GM19467 (cell line): Measurements from ENCODE around the gene CAPS.

ENCODE experiments used
- ATAC-seq: cut with Tn5 transposase; IDR thresholded peaks from one replicate; pipeline ENCODE4 v1.9.1; 2021; ENCODE audit warnings: mild to moderate bottlenecking, moderate library complexity; ENCODE audit not compliant: unreplicated experiment

The CAPS gene

DNA sequence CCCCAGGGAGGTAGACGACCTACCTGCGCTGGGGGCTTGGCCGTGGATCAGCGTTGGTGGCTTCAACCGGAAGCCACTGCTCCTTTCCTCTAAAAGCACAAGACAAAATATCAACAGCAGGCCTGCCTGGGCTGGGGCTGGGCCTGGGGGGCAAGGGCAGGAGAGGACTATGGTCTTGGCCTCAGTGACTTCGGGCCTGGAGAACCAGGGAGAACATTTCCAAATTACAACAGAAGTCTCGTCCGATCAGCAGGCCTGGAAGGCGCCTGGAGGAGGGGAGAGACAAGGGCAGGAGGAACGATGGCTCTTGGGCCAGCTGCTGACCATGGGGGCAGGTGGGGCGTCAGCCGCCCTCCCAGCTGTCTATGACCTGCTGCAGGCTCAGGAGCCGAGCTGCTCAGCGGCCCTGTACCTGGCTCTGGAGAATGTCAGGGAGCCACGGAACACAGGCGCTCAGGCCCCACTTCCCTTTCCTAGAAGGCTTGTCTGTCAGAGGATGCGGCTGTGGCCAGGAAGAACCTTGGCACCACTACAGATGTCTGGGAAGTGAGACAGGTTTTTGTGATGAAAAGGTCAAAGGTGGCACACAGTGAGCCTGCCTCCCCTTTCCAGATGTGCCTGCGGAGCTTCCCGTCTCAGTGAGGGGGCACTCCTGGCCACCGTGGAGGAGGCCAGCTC is 19.5 kb downstream of the CAPS start:
- no peak for ATAC-seq

DNA sequence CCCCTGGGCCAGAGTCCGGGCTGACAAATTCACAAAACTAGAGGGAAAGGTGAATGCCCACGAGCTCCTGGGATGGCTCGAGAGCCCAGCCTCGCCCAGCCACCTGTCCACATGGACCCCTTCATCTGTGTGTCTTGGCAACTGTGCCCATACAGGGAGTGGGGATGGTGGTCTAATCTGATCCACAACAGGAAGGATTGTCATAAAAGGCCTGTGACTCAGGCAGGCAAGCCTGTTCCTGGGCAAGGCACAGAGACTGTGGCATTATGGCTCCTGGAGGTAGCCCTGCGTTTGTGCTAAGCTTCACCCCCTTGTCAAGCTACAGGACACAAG is 20.0 kb downstream of the CAPS start:
- ATAC-seq, result no peak

DNA sequence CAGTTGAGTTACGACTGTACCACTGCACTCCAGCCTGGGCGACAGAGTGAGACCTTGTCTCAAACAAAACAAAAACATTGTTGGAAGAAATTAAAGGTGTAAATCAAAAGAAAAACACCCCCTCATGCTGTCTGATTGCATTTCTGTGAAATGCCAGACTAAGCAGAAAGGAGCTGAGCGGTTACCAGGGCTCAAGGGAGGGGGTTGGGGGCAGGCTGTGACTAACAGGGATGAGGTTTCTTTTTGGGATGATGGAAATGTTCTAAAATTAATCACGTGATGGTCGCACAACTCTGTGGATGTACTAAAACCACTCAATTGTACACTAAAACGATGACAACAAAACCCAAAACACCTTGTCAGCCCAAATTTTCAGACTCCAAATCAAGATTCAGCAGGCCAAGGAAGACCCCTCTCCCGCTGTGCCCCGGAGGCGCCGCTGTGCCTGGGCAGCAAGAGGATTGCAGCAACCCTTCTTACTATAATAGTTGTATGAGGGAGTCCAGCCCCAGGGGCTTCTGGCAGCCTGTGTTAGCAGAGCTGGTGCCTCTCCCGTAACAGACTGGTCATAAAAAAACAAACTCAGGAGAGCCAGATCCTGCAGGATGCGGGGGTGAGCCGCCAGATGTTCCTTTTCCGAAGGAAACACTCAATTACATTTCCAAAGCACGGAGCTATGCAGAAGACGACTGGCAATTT is 20.9 kb downstream of the CAPS start:
- ATAC-seq, result no peak

DNA sequence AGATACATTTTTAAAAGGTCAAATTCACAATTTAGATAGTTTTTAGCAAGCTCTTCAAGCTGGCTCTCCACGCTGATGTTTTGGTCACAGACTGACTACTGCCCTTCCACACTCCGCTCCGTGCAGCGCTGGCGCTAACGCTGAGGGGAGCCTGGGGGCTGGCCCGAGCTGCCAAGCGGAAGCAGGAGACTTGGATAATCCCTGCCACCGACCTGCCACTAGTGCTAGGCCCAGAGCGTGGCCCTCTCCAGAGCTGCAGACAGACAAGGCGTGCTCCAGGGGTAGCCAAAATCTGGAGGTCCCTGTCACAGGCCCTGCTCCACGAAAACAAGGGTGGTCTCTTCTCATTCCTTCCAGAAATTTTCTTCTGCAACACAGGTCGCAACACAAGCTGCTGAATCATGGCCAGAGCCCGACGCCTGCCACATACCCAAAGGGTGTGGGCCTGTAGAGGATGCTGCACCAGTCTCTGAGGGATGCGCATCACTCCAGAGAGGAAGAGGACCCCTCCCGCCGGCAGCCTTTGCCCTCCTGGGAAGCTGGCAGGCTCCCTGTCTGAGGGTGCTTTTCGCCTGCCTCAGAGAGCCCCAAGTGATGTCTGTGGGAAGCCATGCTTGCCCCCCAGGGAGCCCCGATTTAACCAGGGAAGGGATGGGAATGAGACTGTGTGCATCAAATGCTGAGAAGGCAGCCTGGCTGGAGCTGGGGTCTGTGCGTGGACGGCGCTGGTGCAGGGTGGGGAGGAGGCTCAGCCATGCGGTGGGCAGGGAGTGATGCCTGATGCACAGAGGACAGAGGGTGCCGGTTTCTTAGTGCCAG is 21.6 kb downstream of the CAPS start:
- ATAC-seq, result no peak

DNA sequence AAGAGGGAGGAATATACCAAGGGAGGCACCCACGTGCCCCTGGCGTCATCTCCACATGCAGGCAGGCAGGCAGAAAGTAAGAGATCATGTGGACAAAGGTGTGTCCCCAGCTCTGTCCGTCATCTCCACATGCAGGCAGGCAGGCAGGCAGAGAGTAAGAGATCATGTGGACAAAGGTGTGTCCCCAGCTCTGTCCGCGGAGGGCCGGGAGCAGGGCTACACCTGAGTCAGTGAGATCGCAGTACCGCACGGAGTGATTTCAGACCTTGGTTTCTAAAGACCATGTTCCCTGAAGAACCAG is 22.2 kb downstream of the CAPS start:
- ATAC-seq, result no peak

DNA sequence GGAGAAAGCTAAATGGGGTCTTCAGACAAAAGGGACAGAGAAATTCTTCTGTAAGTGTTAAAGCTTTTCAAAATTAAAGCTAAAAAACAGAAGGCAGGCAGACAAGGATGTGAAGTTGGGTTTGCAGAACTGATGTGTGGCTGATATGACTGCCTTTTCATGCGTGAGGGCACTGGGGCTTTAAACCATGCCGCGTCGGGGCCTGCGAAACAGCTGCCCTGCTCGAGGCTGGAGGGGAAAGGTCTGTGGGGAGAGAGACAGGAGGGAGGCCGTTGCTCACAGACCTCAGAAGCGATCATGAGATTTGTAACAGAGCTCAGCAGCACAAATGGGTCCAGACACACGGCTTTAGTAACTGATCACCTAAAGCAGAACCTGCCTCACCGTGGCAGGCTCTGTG is 23.5 kb downstream of the CAPS start:
- ATAC-seq, result no peak

DNA sequence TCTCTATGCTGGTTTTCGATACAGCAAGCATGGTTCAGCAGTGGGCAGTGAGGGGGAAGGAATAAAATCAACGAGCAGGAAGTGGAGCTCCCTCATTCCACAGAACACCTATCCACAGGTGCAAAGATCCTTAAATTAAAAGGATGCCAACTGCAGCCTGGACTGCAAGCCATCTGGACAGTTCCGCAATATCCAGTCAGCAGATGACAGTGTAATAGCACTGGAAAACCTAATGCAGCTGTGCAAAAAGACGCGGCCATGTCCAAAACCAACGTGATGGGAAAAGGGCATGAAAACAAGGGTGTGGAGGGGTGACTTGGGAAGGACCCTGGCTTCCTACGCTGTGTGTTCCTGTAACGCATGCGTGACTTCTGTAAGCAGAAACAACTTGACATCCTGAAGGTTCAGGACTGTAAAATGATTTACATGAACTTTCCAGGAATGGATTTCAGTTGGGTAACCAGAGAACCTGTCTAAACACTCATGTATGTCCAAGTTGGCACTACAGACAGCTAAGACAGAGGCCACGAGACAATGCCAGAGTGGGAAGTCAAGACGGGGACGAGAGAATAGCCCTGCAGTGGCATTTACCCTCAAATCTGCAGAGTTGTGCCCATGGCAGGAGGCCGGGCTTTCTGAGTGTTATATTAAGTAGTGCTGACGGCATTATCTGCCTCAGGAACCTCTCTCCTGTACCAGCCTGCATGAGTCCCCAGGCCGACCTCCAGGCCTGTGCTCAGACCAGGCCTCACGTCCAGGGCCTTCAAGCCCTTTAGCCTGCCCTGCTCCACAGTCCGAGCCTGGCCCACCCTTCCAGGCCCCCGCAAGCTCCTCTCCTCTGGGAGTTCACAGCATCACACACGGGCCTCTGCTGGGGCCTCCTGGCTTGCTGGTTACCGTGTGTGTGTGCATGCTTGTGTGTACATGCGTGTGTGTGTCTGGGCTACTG is 26.5 kb downstream of the CAPS start:
- no peak for ATAC-seq

DNA sequence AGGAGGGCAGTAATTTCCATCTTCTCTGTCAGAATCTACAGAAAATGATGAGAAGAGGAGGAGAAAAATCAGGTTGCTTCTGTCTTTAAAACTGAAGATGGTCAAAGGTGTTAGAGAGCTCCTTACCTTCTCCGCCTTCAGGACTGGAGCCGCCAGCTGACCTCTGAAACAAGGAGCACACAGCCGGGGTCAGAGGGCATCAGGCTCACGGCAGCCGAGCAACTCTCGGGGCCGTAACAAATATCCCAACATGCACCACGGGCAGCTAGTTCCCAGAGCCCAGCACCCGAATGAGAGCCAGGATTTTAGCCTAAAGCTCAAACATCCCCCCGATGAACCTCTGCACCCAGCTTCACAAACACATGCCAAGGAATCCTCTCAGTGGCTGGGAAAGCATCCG is 27.6 kb downstream of the CAPS start:
- ATAC-seq, result no peak

DNA sequence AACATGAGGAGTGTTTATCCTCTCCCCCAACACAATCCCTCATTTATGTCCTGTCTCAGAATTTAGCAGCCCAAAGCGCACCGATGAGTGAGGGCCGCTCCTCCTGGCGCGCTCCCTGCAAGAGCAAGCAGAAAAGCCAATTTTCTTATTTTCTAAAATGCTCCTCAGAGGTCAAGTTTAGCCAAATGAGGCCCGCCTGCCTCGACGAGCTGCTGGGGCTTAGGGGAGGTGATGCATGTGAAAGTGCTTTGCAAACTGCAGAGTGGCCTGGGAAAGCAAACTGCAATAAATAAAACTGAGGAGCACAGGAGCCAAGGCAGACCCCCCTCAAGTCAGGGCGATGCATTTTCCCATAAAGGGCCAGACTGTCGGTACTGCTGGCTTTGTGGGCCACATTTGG is 29.0 kb downstream of the CAPS start:
- ATAC-seq, result no peak

DNA sequence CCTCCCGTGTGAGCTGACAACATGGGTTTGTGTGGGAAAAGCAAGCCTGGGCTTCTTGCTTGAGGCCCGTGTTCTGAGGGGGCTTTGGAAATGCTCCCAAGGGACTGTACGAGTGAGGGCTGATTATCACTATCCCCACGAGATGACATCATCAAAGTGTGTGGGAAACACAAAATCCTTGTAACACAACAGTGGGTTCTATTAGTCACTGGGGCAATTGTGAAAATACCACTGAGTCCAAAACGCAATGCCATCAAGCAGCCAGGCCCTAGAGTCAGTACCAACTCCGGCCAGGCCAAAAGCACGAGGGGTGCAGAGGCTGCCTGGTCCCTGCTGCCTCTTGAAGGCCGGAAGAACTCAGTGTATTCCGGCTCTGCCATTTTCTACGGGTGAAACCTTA is 29.6 kb downstream of the CAPS start:
- no peak for ATAC-seq

DNA sequence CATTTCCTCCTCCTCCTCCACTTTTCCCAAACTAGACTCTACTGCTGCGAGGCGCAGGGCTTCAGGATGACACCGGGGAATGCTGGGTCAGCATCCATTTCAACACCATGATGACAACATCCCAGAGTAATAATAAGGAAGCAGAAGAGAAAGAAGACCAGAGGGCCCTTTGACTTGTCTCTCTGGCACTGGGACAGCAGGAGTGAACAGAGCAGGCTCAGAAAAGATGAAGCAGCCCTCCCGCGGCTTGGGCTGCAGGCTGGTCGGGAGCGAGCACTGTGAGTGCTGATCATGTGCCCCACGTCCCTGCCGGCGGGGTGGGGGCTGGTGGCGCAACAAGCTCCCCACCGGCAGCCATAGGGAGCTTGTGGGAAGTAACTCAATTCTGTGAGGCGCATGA is 33.4 kb downstream of the CAPS start:
- no peak for ATAC-seq

DNA sequence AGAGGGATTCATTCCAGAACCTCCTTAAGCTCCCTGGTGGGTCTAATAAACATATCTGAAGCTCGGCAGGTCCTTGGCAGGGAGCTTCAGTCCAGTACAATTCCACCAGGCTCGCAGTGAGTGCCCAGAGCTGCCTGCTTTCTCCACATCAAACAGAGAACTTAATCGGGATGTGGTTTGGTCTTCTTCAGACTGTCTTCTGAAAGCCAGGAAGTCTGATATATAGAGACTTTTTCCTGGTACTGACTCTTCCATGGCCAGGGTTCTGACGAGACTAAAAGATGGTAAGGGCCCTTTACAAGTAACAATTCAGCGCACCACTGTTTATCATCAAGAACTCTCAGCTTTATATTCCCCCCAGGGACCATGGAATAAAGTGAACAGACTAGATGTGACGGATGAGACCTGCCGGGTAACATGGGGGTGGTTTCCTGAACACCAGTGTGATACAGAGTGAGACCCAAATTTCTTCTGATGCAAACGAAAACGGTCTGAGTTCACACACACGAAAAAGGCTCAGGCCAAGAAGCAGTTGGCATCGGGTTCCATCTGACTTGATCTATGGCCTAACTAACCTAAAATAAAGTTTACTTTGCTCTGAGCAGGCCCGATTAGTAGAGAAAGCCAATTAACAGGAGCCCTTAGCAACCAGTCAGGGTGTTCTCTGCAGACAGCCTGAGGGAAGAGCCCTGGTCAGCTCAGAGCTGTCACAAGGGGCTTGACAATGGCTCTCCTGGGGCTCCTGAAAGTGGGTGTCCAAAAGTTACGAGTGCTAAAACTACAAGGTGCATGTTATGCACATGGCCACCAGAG is 34.9 kb downstream of the CAPS start:
- no peak for ATAC-seq

DNA sequence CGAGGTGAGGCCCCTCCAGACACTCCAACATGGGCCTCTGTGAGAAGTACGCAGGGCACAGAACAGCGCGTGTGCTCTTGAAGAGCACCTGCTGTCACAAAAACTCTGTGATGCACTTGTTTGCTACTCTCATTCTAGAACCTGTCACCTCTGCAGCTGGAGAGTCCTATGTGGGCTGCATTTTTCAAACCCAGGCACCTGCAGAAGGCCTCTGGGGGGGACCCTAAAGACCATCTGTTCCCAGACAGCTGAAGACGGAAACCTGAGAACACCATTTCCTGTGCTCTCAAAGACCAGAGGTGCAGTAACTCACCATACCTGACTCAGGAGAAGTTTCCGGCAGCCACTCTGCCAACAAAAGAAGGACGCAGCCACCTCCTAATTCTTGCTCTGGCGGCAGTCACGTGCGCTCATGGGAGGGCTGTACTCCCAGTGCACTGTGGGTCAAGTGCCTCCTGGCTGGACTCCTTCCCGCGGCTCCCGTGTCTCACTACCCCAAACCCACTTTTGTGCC is 35.8 kb downstream of the CAPS start:
- ATAC-seq, result no peak

DNA sequence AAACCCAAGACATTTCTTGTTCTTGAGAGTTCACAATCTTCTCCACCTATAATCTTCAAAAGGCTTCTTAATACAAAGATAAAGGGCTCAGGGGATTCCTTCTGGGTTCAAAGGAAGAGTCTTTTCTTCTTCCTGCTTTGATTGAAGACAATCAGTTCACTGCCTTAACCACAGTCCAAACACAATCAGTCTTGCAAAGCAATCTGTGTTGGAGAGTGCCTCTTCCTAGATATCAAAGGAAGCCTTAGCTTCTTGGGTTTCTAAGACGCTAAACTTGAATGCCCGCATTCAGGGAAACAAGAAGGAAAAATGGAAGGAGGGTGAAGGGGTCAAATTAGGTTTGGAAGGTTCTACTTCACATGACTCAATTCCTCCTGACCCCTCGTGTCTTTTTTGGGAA is 36.7 kb downstream of the CAPS start:
- ATAC-seq, result no peak

DNA sequence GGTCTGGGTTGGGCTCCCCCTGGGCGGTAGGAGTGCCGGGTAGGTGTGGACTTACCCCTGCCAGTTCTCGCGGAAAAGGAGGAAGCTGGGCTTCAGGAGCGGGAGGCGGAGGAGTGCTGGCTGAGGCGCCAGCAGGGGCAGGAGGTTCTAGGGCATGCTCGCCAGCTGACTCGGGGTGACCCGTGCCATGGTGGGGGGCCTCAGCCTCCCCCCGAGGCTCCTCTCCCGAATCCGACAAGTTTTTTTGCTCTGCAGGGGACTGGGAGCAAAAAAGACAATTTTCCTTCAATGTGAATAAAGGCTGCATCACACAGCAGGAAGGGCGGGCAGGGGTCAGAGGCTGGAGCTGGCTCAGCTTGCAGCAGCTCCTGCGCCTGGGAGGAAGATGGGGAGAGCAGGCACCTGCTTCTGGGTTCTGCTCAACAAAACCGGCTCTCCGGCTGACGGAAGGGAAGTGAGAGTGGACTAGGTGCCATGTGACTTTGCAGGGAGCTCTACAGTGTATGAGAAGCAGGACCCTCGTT is 37.3 kb downstream of the CAPS start:
- ATAC-seq, result no peak

DNA sequence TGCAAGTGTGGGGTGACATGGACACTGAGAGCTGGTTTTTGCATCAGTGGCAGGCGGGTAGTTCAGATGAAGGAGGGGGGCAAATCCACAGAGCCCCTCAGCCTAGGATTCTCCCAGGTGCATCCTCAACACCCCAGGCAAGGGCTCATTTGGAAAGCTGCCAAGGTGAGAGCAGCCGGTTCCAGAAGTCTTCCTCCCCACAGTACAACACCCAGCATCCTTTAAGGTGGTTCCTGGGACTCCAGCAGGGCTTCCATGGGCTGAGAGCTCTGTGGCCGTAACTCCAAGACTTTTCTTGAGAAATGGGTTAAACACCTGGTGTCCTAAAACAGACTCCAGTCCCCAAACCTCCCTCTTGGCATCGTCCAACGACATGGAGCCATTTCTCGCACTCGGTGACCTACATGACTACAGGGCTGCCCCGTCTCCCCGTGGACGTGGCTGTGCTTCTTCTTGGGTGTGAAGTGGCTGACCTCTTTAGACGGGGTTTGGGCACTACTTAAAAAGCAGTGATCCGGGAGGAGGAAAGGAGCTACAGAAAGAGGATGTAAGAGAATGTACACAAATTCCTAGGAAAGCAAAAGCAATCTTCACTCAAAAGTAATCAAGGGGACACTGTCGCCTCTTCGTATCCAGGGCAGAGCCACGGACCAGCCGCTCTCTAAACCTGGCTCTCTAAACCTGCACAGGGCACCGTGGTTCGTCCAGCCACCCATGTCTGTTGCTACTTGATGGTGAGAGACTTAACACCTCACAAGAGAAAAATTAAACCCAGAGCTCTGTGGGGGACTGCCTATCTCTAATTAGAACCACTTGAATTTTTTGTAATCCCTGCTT is 38.4 kb downstream of the CAPS start:
- ATAC-seq, result no peak

DNA sequence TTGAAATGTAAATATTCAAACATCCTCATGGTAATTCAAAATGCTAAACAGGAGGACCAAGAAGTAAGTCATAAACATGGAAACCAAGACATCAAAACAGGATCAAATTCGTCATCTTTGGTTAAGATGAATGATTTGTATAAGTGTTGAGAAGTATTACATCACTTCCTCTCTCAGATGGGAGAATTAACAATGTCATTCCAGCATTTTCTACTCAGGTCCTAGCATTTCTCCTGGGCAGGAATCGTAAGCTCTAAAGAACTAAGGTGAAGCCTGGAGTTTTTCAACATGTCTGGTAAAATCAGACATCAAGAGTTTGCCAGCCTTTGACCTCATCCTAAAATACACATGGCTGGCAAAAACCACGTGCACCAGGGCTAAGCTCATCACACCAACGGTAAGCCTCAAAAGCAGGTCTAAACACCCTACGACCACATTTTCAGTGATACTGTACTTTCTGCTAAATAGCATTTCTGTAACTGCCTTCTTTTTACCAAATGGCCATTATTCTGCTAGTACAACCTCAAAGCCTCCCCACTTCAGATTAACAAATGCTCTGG is 39.1 kb downstream of the CAPS start:
- no peak for ATAC-seq

DNA sequence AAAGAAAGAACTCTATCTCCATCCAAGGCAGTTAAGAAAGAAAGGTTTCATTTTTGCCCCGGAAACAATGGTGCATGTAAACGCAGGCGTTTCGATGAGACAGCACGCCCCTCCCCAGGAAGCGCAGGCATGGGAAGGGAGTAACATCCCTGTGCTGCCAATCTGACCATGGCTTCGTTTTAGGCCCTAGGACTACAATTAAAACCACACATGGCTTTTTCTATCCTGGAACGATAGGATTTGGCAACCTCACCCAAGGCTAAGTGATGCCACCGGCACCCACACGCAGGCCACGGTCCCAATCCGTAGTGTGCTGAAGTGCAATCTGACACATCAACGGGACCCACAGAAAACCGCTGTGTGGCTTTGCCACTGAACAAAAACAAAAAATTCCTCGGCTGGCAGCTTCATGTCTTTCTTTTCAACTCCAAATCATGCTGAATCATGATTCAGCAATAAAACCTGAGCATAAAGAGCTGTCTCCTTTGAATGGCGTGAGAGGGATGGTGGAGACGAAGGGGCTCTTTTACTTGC is 39.7 kb downstream of the CAPS start:
- no peak for ATAC-seq
